ENCODE measurements around the gene ITPR2. TPM values are rescaled to one million over a fixed set of nuclear protein-coding genes. Genes with fewer than 3 reads are reported as not detected.

The ITPR2 gene
- total RNA-seq, 2 donors from 2014 or later: 14.8 to 74.4 TPM

GRCh38 chr12:26698186-26698585 is 134.8 kb downstream of the ITPR2 start:
- H3K36me3 Mint-ChIP-seq (ENCODE audit: low read depth): peaks cover 33% of the 10 kb centered on the region
- Histone ChIP-seq H3K4me1 (ENCODE audit: control insufficient read depth, insufficient read depth, low read length) (peaks cover 5% of the 10 kb centered on the region), H3K36me3 (ENCODE audit: control insufficient read depth, insufficient read depth, low read length) (no peaks in the 10 kb centered on the region), H3K4me3 (ENCODE audit: low read length) (no peak overlapping the region), H3K27me3 (ENCODE audit: control insufficient read depth, insufficient read depth, low read length, poor library complexity, severe bottlenecking) (no peaks in the 10 kb centered on the region), H3K27ac (ENCODE audit: low read depth, low read length) (no peak overlapping the region), H3K9ac (ENCODE audit: extremely low read depth, low read length, poor library complexity, severe bottlenecking) (no peak overlapping the region), H3K9me3 (ENCODE audit: control insufficient read depth, low read length) (no peaks in the 10 kb centered on the region)
- H3K27ac Mint-ChIP-seq: no peak overlapping the region
- no peaks in the 10 kb centered on the region for H3K27me3 Mint-ChIP-seq (ENCODE audit: insufficient read depth)
- TF ChIP-seq, protein P1, sequence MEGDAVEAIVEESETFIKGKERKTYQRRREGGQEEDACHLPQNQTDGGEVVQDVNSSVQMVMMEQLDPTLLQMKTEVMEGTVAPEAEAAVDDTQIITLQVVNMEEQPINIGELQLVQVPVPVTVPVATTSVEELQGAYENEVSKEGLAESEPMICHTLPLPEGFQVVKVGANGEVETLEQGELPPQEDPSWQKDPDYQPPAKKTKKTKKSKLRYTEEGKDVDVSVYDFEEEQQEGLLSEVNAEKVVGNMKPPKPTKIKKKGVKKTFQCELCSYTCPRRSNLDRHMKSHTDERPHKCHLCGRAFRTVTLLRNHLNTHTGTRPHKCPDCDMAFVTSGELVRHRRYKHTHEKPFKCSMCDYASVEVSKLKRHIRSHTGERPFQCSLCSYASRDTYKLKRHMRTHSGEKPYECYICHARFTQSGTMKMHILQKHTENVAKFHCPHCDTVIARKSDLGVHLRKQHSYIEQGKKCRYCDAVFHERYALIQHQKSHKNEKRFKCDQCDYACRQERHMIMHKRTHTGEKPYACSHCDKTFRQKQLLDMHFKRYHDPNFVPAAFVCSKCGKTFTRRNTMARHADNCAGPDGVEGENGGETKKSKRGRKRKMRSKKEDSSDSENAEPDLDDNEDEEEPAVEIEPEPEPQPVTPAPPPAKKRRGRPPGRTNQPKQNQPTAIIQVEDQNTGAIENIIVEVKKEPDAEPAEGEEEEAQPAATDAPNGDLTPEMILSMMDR (conservative IDR thresholded peaks at IDR 0.05): no peak
- no peaks in the 10 kb centered on the region for H3K9me3 Mint-ChIP-seq
- H3K4me1 Mint-ChIP-seq: peaks cover 15% of the 10 kb centered on the region
- H3K4me3 Mint-ChIP-seq: no peak overlapping the region
- 97% methylated on average over 4 of the region's 4 CpGs; no CpG with 5 or more reads in 1 of the 2 experiments for WGBS, 2 experiments (ENCODE audit: insufficient coverage in 1 of 2, insufficient read length in 1 of 2)
- no peak for DNase-seq

DNA sequence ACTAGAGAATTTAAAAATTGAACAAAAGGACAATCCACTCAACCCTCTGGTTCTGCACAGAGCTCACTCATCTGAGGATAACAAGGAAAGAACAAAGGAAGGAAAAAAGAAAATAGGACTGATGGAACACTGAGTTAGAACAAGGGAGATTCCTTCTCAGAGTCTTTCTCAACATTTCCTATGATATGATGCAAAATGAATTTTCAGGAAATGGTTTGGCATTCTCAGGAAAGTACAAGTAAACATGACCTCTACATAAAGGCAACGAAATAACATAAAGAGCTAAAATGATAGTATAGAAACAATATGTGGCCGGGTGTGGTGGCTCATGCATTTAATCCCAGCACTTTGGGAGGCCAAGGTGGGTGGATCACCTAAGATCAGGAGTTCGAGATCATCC is 135.8 kb downstream of the ITPR2 start:
- no peaks in the 10 kb centered on the region for H3K9me3 Mint-ChIP-seq
- 97 to 100% methylated on average over 2 to 3 of the region's 3 CpGs for WGBS, 2 experiments (ENCODE audit: insufficient coverage in 1 of 2, insufficient read length in 1 of 2)
- Histone ChIP-seq H3K36me3 (ENCODE audit: control insufficient read depth, insufficient read depth, low read length) (no peaks in the 10 kb centered on the region), H3K27ac (ENCODE audit: low read depth, low read length) (no peak overlapping the region), H3K27me3 (ENCODE audit: control insufficient read depth, insufficient read depth, low read length, poor library complexity, severe bottlenecking) (no peaks in the 10 kb centered on the region), H3K4me3 (ENCODE audit: low read length) (no peak overlapping the region), H3K9ac (ENCODE audit: extremely low read depth, low read length, poor library complexity, severe bottlenecking) (no peak overlapping the region), H3K4me1 (ENCODE audit: control insufficient read depth, insufficient read depth, low read length) (peaks cover 5% of the 10 kb centered on the region), H3K9me3 (ENCODE audit: control insufficient read depth, low read length) (no peaks in the 10 kb centered on the region)
- H3K4me1 Mint-ChIP-seq: peaks cover 15% of the 10 kb centered on the region
- TF ChIP-seq, protein P1 (conservative IDR thresholded peaks at IDR 0.05): no peak
- H3K27me3 Mint-ChIP-seq (ENCODE audit: insufficient read depth): no peaks in the 10 kb centered on the region
- H3K36me3 Mint-ChIP-seq (ENCODE audit: low read depth): peaks cover 33% of the 10 kb centered on the region
- no peak overlapping the region for H3K4me3 Mint-ChIP-seq
- peak overlapping the region; percentile 3 for H3K27ac Mint-ChIP-seq
- no peak for DNase-seq

- 81 to 87% methylated on average over 7 of the region's 7 CpGs for WGBS, 2 experiments (ENCODE audit: insufficient coverage in 1 of 2, insufficient read length in 1 of 2)
- H3K27me3 Mint-ChIP-seq (ENCODE audit: insufficient read depth): no peaks in the 10 kb centered on the region
Observed at GRCh38 chr12:26696613-26697092, 136.3 kb downstream of the ITPR2 start.

More at GRCh38 chr12:26696613-26697092, 136.3 kb downstream of the ITPR2 start:
- no peak overlapping the region for H3K4me3 Mint-ChIP-seq
- H3K27ac Mint-ChIP-seq: no peak overlapping the region
- Histone ChIP-seq H3K27me3 (ENCODE audit: control insufficient read depth, insufficient read depth, low read length, poor library complexity, severe bottlenecking) (no peaks in the 10 kb centered on the region), H3K4me3 (ENCODE audit: low read length) (no peak overlapping the region), H3K36me3 (ENCODE audit: control insufficient read depth, insufficient read depth, low read length) (no peaks in the 10 kb centered on the region), H3K9me3 (ENCODE audit: control insufficient read depth, low read length) (no peaks in the 10 kb centered on the region), H3K9ac (ENCODE audit: extremely low read depth, low read length, poor library complexity, severe bottlenecking) (no peak overlapping the region), H3K27ac (ENCODE audit: low read depth, low read length) (no peak overlapping the region), H3K4me1 (ENCODE audit: control insufficient read depth, insufficient read depth, low read length) (peaks cover 5% of the 10 kb centered on the region)
- no peak for DNase-seq
- TF ChIP-seq, protein P1 (conservative IDR thresholded peaks at IDR 0.05): no peak
- H3K4me1 Mint-ChIP-seq: peaks cover 17% of the 10 kb centered on the region
- peaks cover 33% of the 10 kb centered on the region for H3K36me3 Mint-ChIP-seq (ENCODE audit: low read depth)
- no peaks in the 10 kb centered on the region for H3K9me3 Mint-ChIP-seq

Data from endodermal cell (in vitro differentiated cells).